ENCODE results near the gene DNAH9. TPM values are rescaled to one million over a fixed set of nuclear protein-coding genes. Genes with fewer than 3 reads are reported as not detected.

DNAH9 gene
- total and polyA plus RNA-seq, 2 donors: 0.79 to 1.2 TPM

GRCh38 chr17:11651089-11651488 lies 52.8 kb downstream of the DNAH9 start:
- no peaks in the 10 kb centered on the region for H3K4me1 ChIP-seq (ENCODE audit: insufficient read depth)
- H3K36me3 ChIP-seq (ENCODE audit: insufficient read depth): no peaks in the 10 kb centered on the region
- no peak overlapping the region for H3K4me3 ChIP-seq (ENCODE audit: low read depth, low read length)
- WGBS: 90% methylated on average over 3 of the region's 3 CpGs
- no peak overlapping the region for H3K27ac ChIP-seq (ENCODE audit: low read depth)
- DNase-seq (ENCODE audit: extremely low spot score): no peak

- no peaks in the 10 kb centered on the region for H3K36me3 ChIP-seq (ENCODE audit: insufficient read depth)
- H3K4me1 ChIP-seq (ENCODE audit: insufficient read depth): no peaks in the 10 kb centered on the region
- no peak overlapping the region for H3K4me3 ChIP-seq (ENCODE audit: low read depth, low read length)
- H3K27ac ChIP-seq (ENCODE audit: low read depth): no peak overlapping the region
- whole genome bisulfite sequencing: 31% methylated on average over 1 of the region's 1 CpG
- DNase-seq (ENCODE audit: extremely low spot score): no peak
Measured at GRCh38 chr17:11668618-11669017, 70.3 kb downstream of the DNAH9 start.

- no peaks in the 10 kb centered on the region for H3K36me3 ChIP-seq (ENCODE audit: insufficient read depth)
- H3K4me3 ChIP-seq (ENCODE audit: low read depth, low read length): no peak overlapping the region
- 51% methylated on average over 4 of the region's 4 CpGs for WGBS
- DNase-seq (ENCODE audit: extremely low spot score): no peak
- no peaks in the 10 kb centered on the region for H3K4me1 ChIP-seq (ENCODE audit: insufficient read depth)
- no peak overlapping the region for H3K27ac ChIP-seq (ENCODE audit: low read depth)
Measured at GRCh38 chr17:11671126-11671525, 72.9 kb downstream of the DNAH9 start.

GRCh38 chr17:11682646-11683045 lies 84.4 kb downstream of the DNAH9 start:
- Histone ChIP-seq H3K27ac (ENCODE audit: low read depth) (no peak overlapping the region), H3K4me1 (ENCODE audit: insufficient read depth) (no peaks in the 10 kb centered on the region), H3K36me3 (ENCODE audit: insufficient read depth) (no peaks in the 10 kb centered on the region), H3K4me3 (ENCODE audit: low read depth, low read length) (no peak overlapping the region)
- no peak for DNase-seq (ENCODE audit: extremely low spot score)
- 84% methylated on average over 2 of the region's 2 CpGs for WGBS

GRCh38 chr17:11690681-11691080 lies 92.4 kb downstream of the DNAH9 start:
- 61% methylated on average over 5 of the region's 5 CpGs for WGBS
- no peak for DNase-seq (ENCODE audit: extremely low spot score)
- H3K36me3 ChIP-seq (ENCODE audit: insufficient read depth): no peaks in the 10 kb centered on the region
- H3K27ac ChIP-seq (ENCODE audit: low read depth): no peak overlapping the region
- H3K4me3 ChIP-seq (ENCODE audit: low read depth, low read length): no peak overlapping the region
- H3K4me1 ChIP-seq (ENCODE audit: insufficient read depth): no peaks in the 10 kb centered on the region

- 95% methylated on average over 9 of the region's 9 CpGs for WGBS
- Histone ChIP-seq H3K36me3 (ENCODE audit: insufficient read depth) (no peaks in the 10 kb centered on the region), H3K27ac (ENCODE audit: low read depth) (no peak overlapping the region), H3K4me3 (ENCODE audit: low read depth, low read length) (no peak overlapping the region), H3K4me1 (ENCODE audit: insufficient read depth) (no peaks in the 10 kb centered on the region)
- no peak for DNase-seq (ENCODE audit: extremely low spot score)
Measured at GRCh38 chr17:11692688-11693087, 94.4 kb downstream of the DNAH9 start.

GRCh38 chr17:11693284-11693683 lies 95.0 kb downstream of the DNAH9 start:
- Histone ChIP-seq H3K36me3 (ENCODE audit: insufficient read depth) (no peaks in the 10 kb centered on the region), H3K4me1 (ENCODE audit: insufficient read depth) (no peaks in the 10 kb centered on the region), H3K4me3 (ENCODE audit: low read depth, low read length) (no peak overlapping the region), H3K27ac (ENCODE audit: low read depth) (no peak overlapping the region)
- 89% methylated on average over 11 of the region's 11 CpGs for WGBS
- no peak for DNase-seq (ENCODE audit: extremely low spot score)

GRCh38 chr17:11700668-11701067 lies 102.4 kb downstream of the DNAH9 start:
- Histone ChIP-seq H3K4me3 (ENCODE audit: low read depth, low read length) (no peak overlapping the region), H3K36me3 (ENCODE audit: insufficient read depth) (no peaks in the 10 kb centered on the region), H3K4me1 (ENCODE audit: insufficient read depth) (no peaks in the 10 kb centered on the region), H3K27ac (ENCODE audit: low read depth) (no peak overlapping the region)
- WGBS: 67% methylated on average over 3 of the region's 3 CpGs
- DNase-seq (ENCODE audit: extremely low spot score): no peak

GRCh38 chr17:11701911-11702310 lies 103.6 kb downstream of the DNAH9 start:
- no peaks in the 10 kb centered on the region for H3K36me3 ChIP-seq (ENCODE audit: insufficient read depth)
- 85% methylated on average over 8 of the region's 8 CpGs for WGBS
- H3K4me1 ChIP-seq (ENCODE audit: insufficient read depth): no peaks in the 10 kb centered on the region
- H3K27ac ChIP-seq (ENCODE audit: low read depth): no peak overlapping the region
- H3K4me3 ChIP-seq (ENCODE audit: low read depth, low read length): no peak overlapping the region
- DNase-seq (ENCODE audit: extremely low spot score): no peak

- Histone ChIP-seq H3K36me3 (ENCODE audit: insufficient read depth) (no peaks in the 10 kb centered on the region), H3K4me3 (ENCODE audit: low read depth, low read length) (no peak overlapping the region), H3K4me1 (ENCODE audit: insufficient read depth) (no peaks in the 10 kb centered on the region), H3K27ac (ENCODE audit: low read depth) (no peak overlapping the region)
- DNase-seq (ENCODE audit: extremely low spot score): no peak
- WGBS: 97% methylated on average over 3 of the region's 3 CpGs
Measured at GRCh38 chr17:11704041-11704440, 105.8 kb downstream of the DNAH9 start.

- WGBS: 37% methylated on average over 3 of the region's 3 CpGs
- no peaks in the 10 kb centered on the region for H3K36me3 ChIP-seq (ENCODE audit: insufficient read depth)
- H3K27ac ChIP-seq (ENCODE audit: low read depth): no peak overlapping the region
- no peak overlapping the region for H3K4me3 ChIP-seq (ENCODE audit: low read depth, low read length)
- no peaks in the 10 kb centered on the region for H3K4me1 ChIP-seq (ENCODE audit: insufficient read depth)
- DNase-seq (ENCODE audit: extremely low spot score): no peak
Measured at GRCh38 chr17:11705111-11705510, 106.8 kb downstream of the DNAH9 start.

GRCh38 chr17:11707586-11707985 lies 109.3 kb downstream of the DNAH9 start:
- no peaks in the 10 kb centered on the region for H3K4me1 ChIP-seq (ENCODE audit: insufficient read depth)
- H3K27ac ChIP-seq (ENCODE audit: low read depth): no peak overlapping the region
- DNase-seq (ENCODE audit: extremely low spot score): no peak
- no peaks in the 10 kb centered on the region for H3K36me3 ChIP-seq (ENCODE audit: insufficient read depth)
- WGBS: 80% methylated on average over 4 of the region's 4 CpGs
- H3K4me3 ChIP-seq (ENCODE audit: low read depth, low read length): no peak overlapping the region

GRCh38 chr17:11712456-11712855 lies 114.2 kb downstream of the DNAH9 start:
- 91% methylated on average over 3 of the region's 3 CpGs for WGBS
- Histone ChIP-seq H3K4me3 (ENCODE audit: low read depth, low read length) (no peak overlapping the region), H3K36me3 (ENCODE audit: insufficient read depth) (no peaks in the 10 kb centered on the region), H3K4me1 (ENCODE audit: insufficient read depth) (no peaks in the 10 kb centered on the region), H3K27ac (ENCODE audit: low read depth) (no peak overlapping the region)
- no peak for DNase-seq (ENCODE audit: extremely low spot score)

- H3K4me1 ChIP-seq (ENCODE audit: insufficient read depth): no peaks in the 10 kb centered on the region
- no peak overlapping the region for H3K4me3 ChIP-seq (ENCODE audit: low read depth, low read length)
- no peaks in the 10 kb centered on the region for H3K36me3 ChIP-seq (ENCODE audit: insufficient read depth)
- no peak for DNase-seq (ENCODE audit: extremely low spot score)
- no peak overlapping the region for H3K27ac ChIP-seq (ENCODE audit: low read depth)
- WGBS: 92% methylated on average over 11 of the region's 11 CpGs
Measured at GRCh38 chr17:11719203-11719602, 120.9 kb downstream of the DNAH9 start.

- no peaks in the 10 kb centered on the region for H3K36me3 ChIP-seq (ENCODE audit: insufficient read depth)
- no peaks in the 10 kb centered on the region for H3K4me1 ChIP-seq (ENCODE audit: insufficient read depth)
- WGBS: 76% methylated on average over 6 of the region's 6 CpGs
- H3K27ac ChIP-seq (ENCODE audit: low read depth): no peak overlapping the region
- DNase-seq (ENCODE audit: extremely low spot score): no peak
- no peak overlapping the region for H3K4me3 ChIP-seq (ENCODE audit: low read depth, low read length)
Measured at GRCh38 chr17:11719856-11720255, 121.6 kb downstream of the DNAH9 start.

All from urinary bladder (tissue), 4 donors.